GM21447 (cell line): ENCODE measurements around the gene NCAPD2.
"Not testable (repeated sequence)": the region's sequence is repeated elsewhere in the genome, so short reads cannot be mapped to it uniquely, and the experiment has no call there.

ENCODE experiments used
- ATAC-seq: cut with Tn5 transposase; IDR thresholded peaks from one replicate; pipeline ENCODE4 v1.9.1; 2021; ENCODE audit not compliant: unreplicated experiment

NCAPD2 gene

DNA sequence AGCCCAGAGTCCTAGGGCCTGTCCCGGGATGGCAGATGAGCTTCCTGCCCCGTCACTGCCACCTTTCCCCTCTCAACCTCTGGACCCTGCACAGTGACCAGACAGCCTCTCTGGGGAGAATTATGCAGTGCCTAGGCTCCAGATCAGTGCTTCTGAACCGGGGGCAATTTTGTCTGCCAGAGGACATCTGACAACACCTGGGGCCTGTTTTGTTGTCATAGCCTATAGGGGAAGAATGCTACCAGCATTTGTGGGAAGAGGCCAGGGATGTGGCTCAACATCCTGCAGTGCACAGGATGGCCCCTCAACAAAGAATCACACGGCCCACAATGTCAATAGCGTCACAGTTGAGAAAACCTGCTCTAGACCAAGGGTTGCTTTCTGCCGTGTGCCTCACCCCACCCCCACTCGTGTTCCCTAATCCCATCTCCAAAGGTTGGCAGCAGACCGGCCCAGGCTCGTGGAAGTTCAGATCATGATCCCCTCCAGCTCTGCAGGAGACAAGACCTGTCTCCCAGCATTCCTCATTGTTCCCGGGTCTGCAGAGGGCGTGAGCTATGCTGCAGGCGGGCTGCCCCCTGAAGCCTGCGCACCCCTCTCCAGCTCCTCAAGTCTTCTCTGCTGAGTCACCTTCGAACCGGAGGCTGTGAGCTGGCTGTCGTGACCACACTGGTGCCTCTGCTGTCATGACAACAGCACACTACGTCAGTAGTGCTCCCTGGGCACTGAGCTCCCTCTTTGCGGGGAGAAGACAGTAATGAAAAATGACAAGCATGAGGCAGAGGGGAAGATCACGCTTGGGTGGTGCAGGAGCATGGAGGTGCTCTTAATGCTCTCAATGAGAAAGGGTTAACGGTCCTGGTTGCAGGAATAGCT lies 38.4 kb downstream of the NCAPD2 start:
- ATAC-seq, result peak; percentile 27

DNA sequence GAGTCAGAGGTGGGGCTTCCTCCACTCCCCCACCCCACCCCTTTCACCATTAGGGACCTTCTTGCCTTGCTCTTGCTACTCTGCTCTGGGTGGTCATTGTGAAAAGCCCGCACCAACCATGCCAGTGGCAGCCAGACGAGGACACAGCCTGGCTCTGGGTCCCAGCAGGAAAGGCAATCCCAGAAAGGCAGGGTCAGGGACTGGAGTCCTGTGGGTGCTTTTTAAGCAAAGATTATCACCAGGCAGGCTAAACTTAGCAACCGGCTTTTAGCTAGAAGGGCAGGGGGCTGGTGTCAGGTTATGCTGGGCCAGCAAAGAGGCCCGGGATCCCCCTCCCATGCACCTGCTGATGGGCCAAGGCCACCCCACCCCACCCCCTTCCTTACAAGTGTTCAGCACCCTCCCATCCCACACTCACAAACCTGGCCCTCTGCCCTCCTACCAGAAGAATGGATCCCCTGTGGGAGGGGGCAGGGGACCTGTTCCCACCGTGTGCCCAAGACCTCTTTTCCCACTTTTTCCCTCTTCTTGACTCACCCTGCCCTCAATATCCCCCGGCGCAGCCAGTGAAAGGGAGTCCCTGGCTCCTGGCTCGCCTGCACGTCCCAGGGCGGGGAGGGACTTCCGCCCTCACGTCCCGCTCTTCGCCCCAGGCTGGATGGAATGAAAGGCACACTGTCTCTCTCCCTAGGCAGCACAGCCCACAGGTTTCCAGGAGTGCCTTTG lies 39.2 kb downstream of the NCAPD2 start:
- ATAC-seq, result peak; percentile 18

DNA sequence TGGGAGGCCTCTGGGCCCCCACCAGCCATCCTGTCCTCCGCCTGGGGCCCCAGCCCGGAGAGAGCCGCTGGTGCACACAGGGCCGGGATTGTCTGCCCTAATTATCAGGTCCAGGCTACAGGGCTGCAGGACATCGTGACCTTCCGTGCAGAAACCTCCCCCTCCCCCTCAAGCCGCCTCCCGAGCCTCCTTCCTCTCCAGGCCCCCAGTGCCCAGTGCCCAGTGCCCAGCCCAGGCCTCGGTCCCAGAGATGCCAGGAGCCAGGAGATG lies 39.7 kb downstream of the NCAPD2 start:
- ATAC-seq, result no peak

DNA sequence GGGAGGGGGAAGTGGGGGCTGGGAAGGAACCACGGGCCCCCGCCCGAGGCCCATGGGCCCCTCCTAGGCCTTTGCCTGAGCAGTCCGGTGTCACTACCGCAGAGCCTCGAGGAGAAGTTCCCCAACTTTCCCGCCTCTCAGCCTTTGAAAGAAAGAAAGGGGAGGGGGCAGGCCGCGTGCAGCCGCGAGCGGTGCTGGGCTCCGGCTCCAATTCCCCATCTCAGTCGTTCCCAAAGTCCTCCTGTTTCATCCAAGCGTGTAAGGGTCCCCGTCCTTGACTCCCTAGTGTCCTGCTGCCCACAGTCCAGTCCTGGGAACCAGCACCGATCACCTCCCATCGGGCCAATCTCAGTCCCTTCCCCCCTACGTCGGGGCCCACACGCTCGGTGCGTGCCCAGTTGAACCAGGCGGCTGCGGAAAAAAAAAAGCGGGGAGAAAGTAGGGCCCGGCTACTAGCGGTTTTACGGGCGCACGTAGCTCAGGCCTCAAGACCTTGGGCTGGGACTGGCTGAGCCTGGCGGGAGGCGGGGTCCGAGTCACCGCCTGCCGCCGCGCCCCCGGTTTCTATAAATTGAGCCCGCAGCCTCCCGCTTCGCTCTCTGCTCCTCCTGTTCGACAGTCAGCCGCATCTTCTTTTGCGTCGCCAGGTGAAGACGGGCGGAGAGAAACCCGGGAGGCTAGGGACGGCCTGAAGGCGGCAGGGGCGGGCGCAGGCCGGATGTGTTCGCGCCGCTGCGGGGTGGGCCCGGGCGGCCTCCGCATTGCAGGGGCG lies 40.2 kb downstream of the NCAPD2 start, which contains the start of gene GAPDH:
Gene GAPDH, plus strand, starts transcription at position 595 of the 772 bp plus-strand sequence. CDS start 316 bp downstream, outside the sequence.
- peak; percentile 57 for ATAC-seq

DNA sequence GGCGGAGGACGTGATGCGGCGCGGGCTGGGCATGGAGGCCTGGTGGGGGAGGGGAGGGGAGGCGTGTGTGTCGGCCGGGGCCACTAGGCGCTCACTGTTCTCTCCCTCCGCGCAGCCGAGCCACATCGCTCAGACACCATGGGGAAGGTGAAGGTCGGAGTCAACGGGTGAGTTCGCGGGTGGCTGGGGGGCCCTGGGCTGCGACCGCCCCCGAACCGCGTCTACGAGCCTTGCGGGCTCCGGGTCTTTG lies 40.7 kb downstream of the NCAPD2 start:
- no peak for ATAC-seq

DNA sequence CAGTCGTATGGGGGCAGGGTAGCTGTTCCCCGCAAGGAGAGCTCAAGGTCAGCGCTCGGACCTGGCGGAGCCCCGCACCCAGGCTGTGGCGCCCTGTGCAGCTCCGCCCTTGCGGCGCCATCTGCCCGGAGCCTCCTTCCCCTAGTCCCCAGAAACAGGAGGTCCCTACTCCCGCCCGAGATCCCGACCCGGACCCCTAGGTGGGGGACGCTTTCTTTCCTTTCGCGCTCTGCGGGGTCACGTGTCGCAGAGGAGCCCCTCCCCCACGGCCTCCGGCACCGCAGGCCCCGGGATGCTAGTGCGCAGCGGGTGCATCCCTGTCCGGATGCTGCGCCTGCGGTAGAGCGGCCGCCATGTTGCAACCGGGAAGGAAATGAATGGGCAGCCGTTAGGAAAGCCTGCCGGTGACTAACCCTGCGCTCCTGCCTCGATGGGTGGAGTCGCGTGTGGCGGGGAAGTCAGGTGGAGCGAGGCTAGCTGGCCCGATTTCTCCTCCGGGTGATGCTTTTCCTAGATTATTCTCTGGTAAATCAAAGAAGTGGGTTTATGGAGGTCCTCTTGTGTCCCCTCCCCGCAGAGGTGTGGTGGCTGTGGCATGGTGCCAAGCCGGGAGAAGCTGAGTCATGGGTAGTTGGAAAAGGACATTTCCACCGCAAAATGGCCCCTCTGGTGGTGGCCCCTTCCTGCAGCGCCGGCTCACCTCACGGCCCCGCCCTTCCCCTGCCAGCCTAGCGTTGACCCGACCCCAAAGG lies 41.2 kb downstream of the NCAPD2 start:
- no peak for ATAC-seq

DNA sequence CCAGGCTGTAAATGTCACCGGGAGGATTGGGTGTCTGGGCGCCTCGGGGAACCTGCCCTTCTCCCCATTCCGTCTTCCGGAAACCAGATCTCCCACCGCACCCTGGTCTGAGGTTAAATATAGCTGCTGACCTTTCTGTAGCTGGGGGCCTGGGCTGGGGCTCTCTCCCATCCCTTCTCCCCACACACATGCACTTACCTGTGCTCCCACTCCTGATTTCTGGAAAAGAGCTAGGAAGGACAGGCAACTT lies 41.7 kb downstream of the NCAPD2 start:
- no peak for ATAC-seq

DNA sequence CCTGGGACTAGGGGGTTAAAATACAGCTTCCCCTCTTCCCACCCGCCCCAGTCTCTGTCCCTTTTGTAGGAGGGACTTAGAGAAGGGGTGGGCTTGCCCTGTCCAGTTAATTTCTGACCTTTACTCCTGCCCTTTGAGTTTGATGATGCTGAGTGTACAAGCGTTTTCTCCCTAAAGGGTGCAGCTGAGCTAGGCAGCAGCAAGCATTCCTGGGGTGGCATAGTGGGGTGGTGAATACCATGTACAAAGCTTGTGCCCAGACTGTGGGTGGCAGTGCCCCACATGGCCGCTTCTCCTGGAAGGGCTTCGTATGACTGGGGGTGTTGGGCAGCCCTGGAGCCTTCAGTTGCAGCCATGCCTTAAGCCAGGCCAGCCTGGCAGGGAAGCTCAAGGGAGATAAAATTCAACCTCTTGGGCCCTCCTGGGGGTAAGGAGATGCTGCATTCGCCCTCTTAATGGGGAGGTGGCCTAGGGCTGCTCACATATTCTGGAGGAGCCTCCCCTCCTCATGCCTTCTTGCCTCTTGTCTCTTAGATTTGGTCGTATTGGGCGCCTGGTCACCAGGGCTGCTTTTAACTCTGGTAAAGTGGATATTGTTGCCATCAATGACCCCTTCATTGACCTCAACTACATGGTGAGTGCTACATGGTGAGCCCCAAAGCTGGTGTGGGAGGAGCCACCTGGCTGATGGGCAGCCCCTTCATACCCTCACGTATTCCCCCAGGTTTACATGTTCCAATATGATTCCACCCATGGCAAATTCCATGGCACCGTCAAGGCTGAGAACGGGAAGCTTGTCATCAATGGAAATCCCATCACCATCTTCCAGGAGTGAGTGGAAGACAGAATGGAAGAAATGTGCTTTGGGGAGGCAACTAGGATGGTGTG lies 42.3 kb downstream of the NCAPD2 start:
- no peak for ATAC-seq

DNA sequence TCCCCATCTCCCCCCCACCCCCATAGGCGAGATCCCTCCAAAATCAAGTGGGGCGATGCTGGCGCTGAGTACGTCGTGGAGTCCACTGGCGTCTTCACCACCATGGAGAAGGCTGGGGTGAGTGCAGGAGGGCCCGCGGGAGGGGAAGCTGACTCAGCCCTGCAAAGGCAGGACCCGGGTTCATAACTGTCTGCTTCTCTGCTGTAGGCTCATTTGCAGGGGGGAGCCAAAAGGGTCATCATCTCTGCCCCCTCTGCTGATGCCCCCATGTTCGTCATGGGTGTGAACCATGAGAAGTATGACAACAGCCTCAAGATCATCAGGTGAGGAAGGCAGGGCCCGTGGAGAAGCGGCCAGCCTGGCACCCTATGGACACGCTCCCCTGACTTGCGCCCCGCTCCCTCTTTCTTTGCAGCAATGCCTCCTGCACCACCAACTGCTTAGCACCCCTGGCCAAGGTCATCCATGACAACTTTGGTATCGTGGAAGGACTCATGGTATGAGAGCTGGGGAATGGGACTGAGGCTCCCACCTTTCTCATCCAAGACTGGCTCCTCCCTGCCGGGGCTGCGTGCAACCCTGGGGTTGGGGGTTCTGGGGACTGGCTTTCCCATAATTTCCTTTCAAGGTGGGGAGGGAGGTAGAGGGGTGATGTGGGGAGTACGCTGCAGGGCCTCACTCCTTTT lies 43.1 kb downstream of the NCAPD2 start:
- ATAC-seq, result no peak

DNA sequence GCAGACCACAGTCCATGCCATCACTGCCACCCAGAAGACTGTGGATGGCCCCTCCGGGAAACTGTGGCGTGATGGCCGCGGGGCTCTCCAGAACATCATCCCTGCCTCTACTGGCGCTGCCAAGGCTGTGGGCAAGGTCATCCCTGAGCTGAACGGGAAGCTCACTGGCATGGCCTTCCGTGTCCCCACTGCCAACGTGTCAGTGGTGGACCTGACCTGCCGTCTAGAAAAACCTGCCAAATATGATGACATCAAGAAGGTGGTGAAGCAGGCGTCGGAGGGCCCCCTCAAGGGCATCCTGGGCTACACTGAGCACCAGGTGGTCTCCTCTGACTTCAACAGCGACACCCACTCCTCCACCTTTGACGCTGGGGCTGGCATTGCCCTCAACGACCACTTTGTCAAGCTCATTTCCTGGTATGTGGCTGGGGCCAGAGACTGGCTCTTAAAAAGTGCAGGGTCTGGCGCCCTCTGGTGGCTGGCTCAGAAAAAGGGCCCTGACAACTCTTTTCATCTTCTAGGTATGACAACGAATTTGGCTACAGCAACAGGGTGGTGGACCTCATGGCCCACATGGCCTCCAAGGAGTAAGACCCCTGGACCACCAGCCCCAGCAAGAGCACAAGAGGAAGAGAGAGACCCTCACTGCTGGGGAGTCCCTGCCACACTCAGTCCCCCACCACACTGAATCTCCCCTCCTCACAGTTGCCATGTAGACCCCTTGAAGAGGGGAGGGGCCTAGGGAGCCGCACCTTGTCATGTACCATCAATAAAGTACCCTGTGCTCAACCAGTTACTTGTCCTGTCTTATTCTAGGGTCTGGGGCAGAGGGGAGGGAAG lies 43.9 kb downstream of the NCAPD2 start:
- ATAC-seq, result not testable (repeated sequence)

DNA sequence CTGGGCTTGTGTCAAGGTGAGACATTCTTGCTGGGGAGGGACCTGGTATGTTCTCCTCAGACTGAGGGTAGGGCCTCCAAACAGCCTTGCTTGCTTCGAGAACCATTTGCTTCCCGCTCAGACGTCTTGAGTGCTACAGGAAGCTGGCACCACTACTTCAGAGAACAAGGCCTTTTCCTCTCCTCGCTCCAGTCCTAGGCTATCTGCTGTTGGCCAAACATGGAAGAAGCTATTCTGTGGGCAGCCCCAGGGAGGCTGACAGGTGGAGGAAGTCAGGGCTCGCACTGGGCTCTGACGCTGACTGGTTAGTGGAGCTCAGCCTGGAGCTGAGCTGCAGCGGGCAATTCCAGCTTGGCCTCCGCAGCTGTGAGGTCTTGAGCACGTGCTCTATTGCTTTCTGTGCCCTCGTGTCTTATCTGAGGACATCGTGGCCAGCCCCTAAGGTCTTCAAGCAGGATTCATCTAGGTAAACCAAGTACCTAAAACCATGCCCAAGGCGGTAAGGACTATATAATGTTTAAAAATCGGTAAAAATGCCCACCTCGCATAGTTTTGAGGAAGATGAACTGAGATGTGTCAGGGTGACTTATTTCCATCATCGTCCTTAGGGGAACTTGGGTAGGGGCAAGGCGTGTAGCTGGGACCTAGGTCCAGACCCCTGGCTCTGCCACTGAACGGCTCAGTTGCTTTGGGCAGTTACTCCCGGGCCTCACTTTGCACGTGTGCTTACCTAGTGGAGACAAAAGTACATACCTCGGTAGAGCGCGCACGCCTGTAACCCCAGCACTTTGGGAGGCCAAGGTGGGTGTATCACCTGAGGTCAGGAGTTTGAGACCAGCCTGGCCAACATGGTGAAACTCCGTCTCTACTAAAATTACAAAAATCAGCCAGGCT lies 44.8 kb downstream of the NCAPD2 start:
- no peak for ATAC-seq

DNA sequence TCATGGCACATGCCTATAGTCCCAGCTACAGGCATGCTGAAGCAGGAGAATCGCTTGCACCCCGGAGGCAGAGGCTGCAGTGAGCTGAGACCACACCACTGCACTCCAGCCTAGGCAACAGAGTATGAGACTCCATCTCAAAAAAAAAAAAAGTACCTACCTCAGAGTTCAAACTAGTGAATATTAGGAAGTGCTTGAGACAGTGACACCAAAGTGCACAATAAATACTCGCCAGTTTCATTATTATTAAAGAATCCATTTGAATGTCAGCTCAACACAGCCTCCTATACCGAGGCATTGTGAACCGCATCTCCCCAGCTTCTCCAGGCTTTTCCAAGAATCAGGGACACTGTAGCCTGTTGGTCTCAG lies 45.4 kb downstream of the NCAPD2 start:
- no peak for ATAC-seq

DNA sequence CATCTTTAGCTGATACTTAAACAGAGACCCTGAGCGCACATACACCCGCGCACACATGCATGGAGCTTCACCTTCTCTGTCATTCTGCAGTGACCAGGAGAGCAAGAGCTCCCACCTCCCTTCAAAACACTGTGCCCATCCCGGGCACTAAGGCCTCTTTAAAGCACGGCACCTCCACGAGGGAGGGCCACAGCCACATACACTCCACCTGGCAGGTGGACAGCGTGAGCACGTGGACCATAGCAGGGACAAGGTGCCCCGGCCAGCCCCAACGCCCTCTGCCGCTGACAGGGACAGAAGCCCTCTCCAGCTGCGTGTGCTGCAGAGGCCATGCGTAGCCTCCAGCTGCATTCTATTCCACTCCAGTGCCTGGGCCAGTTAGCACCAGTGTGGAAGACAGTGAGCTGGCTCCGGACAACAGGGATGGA lies 45.8 kb downstream of the NCAPD2 start:
- ATAC-seq, result no peak

DNA sequence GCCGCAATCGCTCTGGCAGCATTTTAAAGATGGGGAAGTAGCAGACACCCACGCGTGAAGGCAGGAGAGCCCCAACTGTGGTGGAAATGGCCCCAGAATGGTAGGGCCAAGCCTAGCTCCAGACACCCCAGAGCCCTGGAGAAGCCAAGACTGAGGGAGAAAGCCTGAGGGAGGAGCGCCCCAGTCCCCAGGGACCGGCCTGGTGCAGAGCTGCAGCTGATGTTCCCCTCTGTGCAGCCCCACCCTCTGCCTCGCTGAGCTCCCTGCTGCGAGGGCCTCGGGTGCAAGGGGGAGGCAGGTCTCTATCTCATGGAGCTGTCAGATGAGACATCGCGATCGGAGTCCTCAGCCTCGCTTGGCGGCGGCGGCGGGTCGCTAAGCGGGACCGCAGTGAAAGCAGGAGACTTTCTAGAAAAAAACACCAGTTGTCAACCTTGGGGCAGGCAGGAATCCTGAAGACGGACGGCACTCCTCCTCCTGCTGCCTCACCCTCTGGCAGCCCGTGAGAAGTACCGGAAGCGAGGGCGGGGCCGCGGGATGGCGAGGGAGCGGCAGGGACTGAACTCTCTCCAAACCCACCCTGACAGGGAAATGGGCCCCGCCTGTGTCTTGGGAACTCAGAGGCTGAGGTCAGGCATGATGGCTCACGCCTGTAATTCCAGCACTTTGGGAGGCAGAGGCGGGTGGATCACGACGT lies 46.4 kb downstream of the NCAPD2 start:
- no peak for ATAC-seq

DNA sequence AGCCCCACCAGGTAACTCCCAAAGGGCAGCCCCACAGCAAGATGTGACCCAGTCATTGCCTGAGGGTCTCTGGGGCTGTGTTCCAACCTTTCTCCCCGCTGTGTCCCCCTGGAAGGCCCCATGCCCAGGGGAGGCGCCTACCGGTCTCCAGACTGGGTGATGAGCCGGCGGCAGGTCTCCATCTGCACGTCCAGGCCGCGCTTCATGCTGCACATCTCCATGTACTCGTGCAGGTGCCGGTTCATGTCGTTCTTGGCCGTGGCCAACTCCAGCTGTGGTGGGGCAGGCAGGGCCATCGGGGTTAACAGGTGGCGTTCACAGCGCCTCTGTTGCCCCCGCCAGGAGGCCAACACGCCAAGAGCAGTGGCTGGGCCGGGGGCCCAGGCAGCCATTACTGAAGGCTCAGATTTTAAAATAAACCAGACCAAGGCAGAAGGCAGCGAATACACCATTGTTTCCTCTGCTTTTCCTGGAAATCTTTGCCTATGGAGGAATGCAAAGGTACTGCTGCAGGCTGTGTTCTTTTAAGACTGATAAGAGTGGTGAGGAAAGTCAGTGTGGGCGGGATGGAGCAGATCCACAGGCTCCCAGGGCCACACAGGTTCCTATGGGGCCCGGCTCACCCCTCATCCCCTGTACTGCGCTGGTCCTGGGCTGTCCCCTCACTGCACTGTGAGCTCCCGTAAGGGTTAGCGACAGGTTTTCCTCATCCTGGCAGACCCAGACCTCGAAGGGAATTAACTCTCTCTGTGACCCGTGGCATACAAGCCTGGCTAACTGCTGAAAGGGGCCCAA lies 47.7 kb downstream of the NCAPD2 start:
- ATAC-seq, result no peak

DNA sequence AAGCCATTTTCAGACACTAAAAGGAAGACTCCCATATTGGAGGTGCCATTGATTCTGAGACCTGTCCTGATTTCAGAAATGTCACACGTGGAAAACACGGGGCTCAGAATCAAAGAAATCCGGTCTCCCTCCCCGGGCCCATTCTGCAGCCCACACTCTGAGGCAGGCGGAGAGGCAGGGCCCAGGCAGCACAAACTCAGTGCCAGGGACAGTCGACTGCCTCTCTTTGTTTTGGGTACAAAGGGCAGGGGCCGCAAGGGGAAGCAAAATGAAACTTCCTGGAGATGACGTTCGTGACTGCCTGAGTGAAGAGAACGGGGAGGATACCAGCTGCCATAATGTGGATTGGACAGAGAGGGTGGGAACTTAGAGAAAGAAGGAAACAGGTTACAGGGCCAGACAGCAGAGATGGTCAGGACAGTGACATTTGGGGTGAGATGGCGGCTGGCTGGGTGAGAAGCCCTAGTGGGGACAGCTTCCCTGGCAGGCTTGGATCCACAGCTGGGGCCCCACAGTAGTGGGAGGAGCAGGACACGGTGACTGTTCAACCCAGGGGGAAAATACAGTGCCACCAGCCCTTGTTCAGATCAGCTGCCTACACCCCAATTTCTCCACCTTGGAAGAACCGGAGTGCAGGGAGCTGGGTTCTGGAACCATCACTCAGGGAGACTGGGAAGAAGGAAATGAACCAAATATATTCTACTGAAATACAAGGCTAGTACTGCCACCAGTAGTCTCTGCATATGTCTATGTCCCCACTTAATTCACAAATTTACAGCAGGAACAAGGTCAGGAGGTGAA lies 48.5 kb downstream of the NCAPD2 start:
- ATAC-seq, result no peak
